Stimulated activated CD4-positive, alpha-beta T cell treated with anti-CD3 and anti-CD28 coated beads, Interleukin-4, amount 100 ng/mL, for 1 hour (primary cell): Measurements from ENCODE around the gene PCBP3.
"Not testable (repeated sequence)": the region's sequence is repeated elsewhere in the genome, so short reads cannot be mapped to it uniquely, and the experiment has no call there.

Source experiments
- DNase-seq: peaks from one replicate; pipeline ENCODE4 v3.0.0-alpha.2; 2020

PCBP3 gene

GRCh38 chr21:45832741-45833235 is 189.3 kb downstream of the PCBP3 start:
- DNase-seq = not testable (repeated sequence)

GRCh38 chr21:45833414-45833813 is 189.9 kb downstream of the PCBP3 start:
- DNase-seq = no peak

GRCh38 chr21:45834026-45834715 is 190.6 kb downstream of the PCBP3 start:
- DNase-seq = no peak

GRCh38 chr21:45834821-45835293 is 191.3 kb downstream of the PCBP3 start:
- DNase-seq = no peak

GRCh38 chr21:45835301-45836267 is 192.1 kb downstream of the PCBP3 start:
- DNase-seq = no peak

GRCh38 chr21:45836268-45836655 is 192.7 kb downstream of the PCBP3 start:
- no peak for DNase-seq

GRCh38 chr21:45836694-45837670 is 193.5 kb downstream of the PCBP3 start:
- DNase-seq = no peak

- no peak for DNase-seq
Observed at GRCh38 chr21:45837936-45838335, 194.4 kb downstream of the PCBP3 start.

GRCh38 chr21:45838634-45839033 is 195.1 kb downstream of the PCBP3 start:
- DNase-seq = no peak

GRCh38 chr21:45839274-45839673 is 195.7 kb downstream of the PCBP3 start:
- no peak for DNase-seq

- DNase-seq = no peak
Observed at GRCh38 chr21:45841033-45841432, 197.5 kb downstream of the PCBP3 start.

- no peak for DNase-seq
Observed at GRCh38 chr21:45843426-45843825, 199.9 kb downstream of the PCBP3 start.

- no peak for DNase-seq
Observed at GRCh38 chr21:45844181-45844580, 200.7 kb downstream of the PCBP3 start.

GRCh38 chr21:45845063-45845769 is 201.7 kb downstream of the PCBP3 start:
- no peak for DNase-seq

GRCh38 chr21:45845770-45846090 is 202.2 kb downstream of the PCBP3 start:
- no peak for DNase-seq

GRCh38 chr21:45846373-45847160 is 203.0 kb downstream of the PCBP3 start:
- no peak for DNase-seq

- DNase-seq = no peak
Observed at GRCh38 chr21:45847870-45848269, 204.3 kb downstream of the PCBP3 start.

GRCh38 chr21:45848331-45848730 is 204.8 kb downstream of the PCBP3 start:
- DNase-seq = no peak

GRCh38 chr21:45848805-45849204 is 205.3 kb downstream of the PCBP3 start:
- no peak for DNase-seq

- DNase-seq = no peak
Observed at GRCh38 chr21:45849651-45850050, 206.1 kb downstream of the PCBP3 start.

GRCh38 chr21:45850181-45850580 is 206.7 kb downstream of the PCBP3 start:
- DNase-seq = no peak
